ENCODE data around the gene ADORA2B.

- TF ChIP-seq CTCF (tag by site-specific recombination; IDR thresholded peaks at IDR 0.05) (no peak), EGR2 (tag by site-specific recombination; IDR thresholded peaks at IDR 0.05; ENCODE audit: low read depth) (no peak), TCF7L2 (IDR thresholded peaks at IDR 0.05; ENCODE audit: borderline replicate concordance, low read depth, low read length) (no peak), ZNF112 (tag by site-specific recombination; IDR thresholded peaks at IDR 0.05) (no peak), ZNF513 (tag by site-specific recombination; IDR thresholded peaks at IDR 0.05) (no peak), REST (tag by site-specific recombination; IDR thresholded peaks at IDR 0.05) (no peak), ZNF747 (tag by site-specific recombination; IDR thresholded peaks at IDR 0.05) (no peak)
Measured at GRCh38 chr17:15951368-15952047, 6.6 kb downstream of the ADORA2B start.

Data from HEK293 (cell line).